A673 (cell line): ENCODE data around the gene CIAO2B. TPM values are rescaled to one million over a fixed set of nuclear protein-coding genes. Genes with fewer than 3 reads are reported as not detected.
"Not testable (repeated sequence)": the region's sequence is repeated elsewhere in the genome, so short reads cannot be mapped to it uniquely, and the experiment has no call there.

Source experiments
- BruUV-seq: library from RNA; stranded (reverse); fragments of 400-500 nt; replicated peaks from 2 replicates; lab custom pipeline; 2021; lab: Mats Ljungman, UMichigan
- CTCF ChIA-PET: fragments of 300-600 bp; sonication (Branson Sonifier 250); formaldehyde crosslinking; loops from one replicate; lab custom pipeline; 2022; ENCODE audit warnings: antibody characterized with exemption; lab: Charles Lee
- POLR2A ChIA-PET: fragments of 300-600 bp; sonication (Branson Sonifier 250); formaldehyde crosslinking; loops from one replicate; lab custom pipeline; 2022; ENCODE audit warnings: antibody characterized with exemption; ENCODE audit not compliant: low non-redundant PET; lab: Charles Lee
- DNase-seq: peaks from one replicate; pipeline ENCODE4 v3.0.0-alpha.2; 2015; ENCODE audit warnings: low spot score
- H3K27ac ChIP-seq: fragments of 200-600 bp; sonication (generic); 2 replicates; pipeline ENCODE4 v1.5.1; 2016; ENCODE audit warnings: mixed run types, low read depth, mild to moderate bottlenecking, mixed read lengths, antibody characterized with exemption, low read length; ENCODE audit not compliant: poor library complexity, severe bottlenecking
- H3K27me3 ChIP-seq: fragments of 200-600 bp; sonication (generic); replicated peaks from 2 replicates; pipeline ENCODE4 v1.6.1; 2017; ENCODE audit warnings: mixed run types, low read depth, mild to moderate bottlenecking, mixed read lengths, antibody characterized with exemption, low read length; ENCODE audit not compliant: insufficient read depth, poor library complexity
- H3K36me3 ChIP-seq: fragments of 200-600 bp; sonication (generic); 2 replicates; pipeline ENCODE4 v1.6.1; 2016; ENCODE audit warnings: mixed run types, mild to moderate bottlenecking, mixed read lengths, antibody characterized with exemption, low read length; ENCODE audit not compliant: insufficient read depth, poor library complexity, severe bottlenecking
- H3K4me1 ChIP-seq: fragments of 200-600 bp; sonication (generic); 2 replicates; pipeline ENCODE4 v1.6.1; 2017; ENCODE audit warnings: mixed run types, mild to moderate bottlenecking, mixed read lengths, antibody characterized with exemption, low read length; ENCODE audit not compliant: insufficient read depth, poor library complexity, severe bottlenecking
- H3K4me3 ChIP-seq: fragments of 200-600 bp; sonication (generic); 2 replicates; pipeline ENCODE4 v1.5.1; 2016; ENCODE audit warnings: low read depth, mixed run types, mild to moderate bottlenecking, mixed read lengths, low read length; ENCODE audit not compliant: poor library complexity, severe bottlenecking
- H3K9me3 ChIP-seq: fragments of 200-600 bp; sonication (generic); 2 replicates; pipeline ENCODE4 v1.6.1; 2016; ENCODE audit warnings: mixed run types, low read depth, mild to moderate bottlenecking, mixed read lengths, antibody characterized with exemption, low read length; ENCODE audit not compliant: poor library complexity, severe bottlenecking
- EZH2 ChIP-seq: fragments of 200-600 bp; sonication (generic); IDR thresholded peaks from 2 replicates; pipeline ENCODE4 v1.6.1; 2017; ENCODE audit warnings: borderline replicate concordance, low read depth, mild to moderate bottlenecking, mixed read lengths, antibody characterized with exemption, low read length; ENCODE audit not compliant: poor library complexity, severe bottlenecking
- intact Hi-C: fragments of 100-400 bp; cut with micrococcal nuclease; formaldehyde crosslinking; loops from one replicate; pipeline ENCODE4 v1.10.0; 2022; ENCODE audit not compliant: unreplicated experiment
- total RNA-seq: library from RNA; stranded (reverse); gene quantifications from 2 replicates; pipeline ENCODE4 v1.2.3, GENCODE V29; 2021
- TF ChIP-seq, protein P1 (sequence below): fragments of 300-800, 200-600 bp; sonication (generic); conservative IDR thresholded peaks from 2 replicates; pipeline ENCODE4 v1.5.1; 2017; ENCODE audit warnings: low read depth, mild to moderate bottlenecking, antibody characterized with exemption, low read length, moderate library complexity, mixed read lengths

The CIAO2B gene
- total RNA-seq, 1 experiment from 2014 or later: 108 TPM

DNA sequence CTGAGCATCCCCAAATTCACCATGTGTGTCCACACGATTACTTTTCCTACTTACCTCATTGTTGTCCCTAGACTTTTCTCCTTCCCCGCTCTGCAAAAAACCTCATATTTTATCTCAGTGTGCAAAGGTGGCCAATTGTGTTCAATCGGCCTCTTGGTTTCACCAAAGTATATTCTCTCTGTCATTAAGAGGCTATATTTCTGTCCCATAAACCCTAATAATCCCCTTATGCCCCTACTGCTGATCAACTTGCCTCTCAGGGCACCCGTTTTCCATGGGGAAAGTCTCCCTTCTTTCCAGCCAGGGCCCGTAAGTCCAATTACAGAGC, 12.7 kb upstream of the CIAO2B start:
- H3K4me1 ChIP-seq: no peaks in the 10 kb centered on the region
- BruUV-seq: no TSS peak
- H3K27me3 ChIP-seq: no peaks in the 10 kb centered on the region
- H3K36me3 ChIP-seq: peaks cover 14% of the 10 kb centered on the region
- H3K9me3 ChIP-seq: peaks cover 7% of the 10 kb centered on the region
- intact Hi-C loops: loop anchor here (5.0 kb wide), 1 partner anchor 50 kb away; no protein-coding TSS in a partner anchor
- TF ChIP-seq, protein P1, sequence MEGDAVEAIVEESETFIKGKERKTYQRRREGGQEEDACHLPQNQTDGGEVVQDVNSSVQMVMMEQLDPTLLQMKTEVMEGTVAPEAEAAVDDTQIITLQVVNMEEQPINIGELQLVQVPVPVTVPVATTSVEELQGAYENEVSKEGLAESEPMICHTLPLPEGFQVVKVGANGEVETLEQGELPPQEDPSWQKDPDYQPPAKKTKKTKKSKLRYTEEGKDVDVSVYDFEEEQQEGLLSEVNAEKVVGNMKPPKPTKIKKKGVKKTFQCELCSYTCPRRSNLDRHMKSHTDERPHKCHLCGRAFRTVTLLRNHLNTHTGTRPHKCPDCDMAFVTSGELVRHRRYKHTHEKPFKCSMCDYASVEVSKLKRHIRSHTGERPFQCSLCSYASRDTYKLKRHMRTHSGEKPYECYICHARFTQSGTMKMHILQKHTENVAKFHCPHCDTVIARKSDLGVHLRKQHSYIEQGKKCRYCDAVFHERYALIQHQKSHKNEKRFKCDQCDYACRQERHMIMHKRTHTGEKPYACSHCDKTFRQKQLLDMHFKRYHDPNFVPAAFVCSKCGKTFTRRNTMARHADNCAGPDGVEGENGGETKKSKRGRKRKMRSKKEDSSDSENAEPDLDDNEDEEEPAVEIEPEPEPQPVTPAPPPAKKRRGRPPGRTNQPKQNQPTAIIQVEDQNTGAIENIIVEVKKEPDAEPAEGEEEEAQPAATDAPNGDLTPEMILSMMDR: no peak
- TF ChIP-seq EZH2: no peak
- no peak for DNase-seq
- no peak overlapping the region for H3K27ac ChIP-seq
- ChIA-PET POLR2A (no interaction called here), CTCF (interaction anchor here (1.0 kb wide), 1 partner anchor 208 kb away, joined by 3 read pairs; no protein-coding TSS in a partner anchor)
- no peak overlapping the region for H3K4me3 ChIP-seq

DNA sequence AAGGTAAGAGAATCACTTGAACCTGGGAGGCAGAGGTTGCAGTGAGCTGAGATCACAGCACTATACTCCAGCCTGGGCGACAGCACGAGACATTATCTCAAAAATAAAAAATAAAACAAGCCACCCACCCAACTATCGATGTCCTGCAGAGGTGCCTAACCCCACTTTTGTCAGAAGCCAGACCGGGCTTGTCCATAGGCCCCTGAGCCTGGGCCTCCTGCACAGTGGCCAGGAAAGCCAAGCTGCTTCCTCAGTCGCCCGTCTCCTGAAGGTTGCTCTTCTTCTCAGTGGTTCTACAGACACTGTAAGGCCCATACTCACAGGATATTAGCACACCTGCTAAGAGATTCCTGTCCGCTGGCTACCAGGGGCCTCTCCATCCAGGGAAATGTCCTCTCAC, 12.3 kb upstream of the CIAO2B start:
- CTCF ChIA-PET: no interaction called here
- H3K36me3 ChIP-seq: peaks cover 18% of the 10 kb centered on the region
- intact Hi-C loops: loop anchor here (5.0 kb wide), 1 partner anchor 49 kb away; no protein-coding TSS in a partner anchor
- H3K9me3 ChIP-seq: peaks cover 6% of the 10 kb centered on the region
- no peak overlapping the region for H3K27ac ChIP-seq
- POLR2A ChIA-PET: no interaction called here
- no peak overlapping the region for H3K4me3 ChIP-seq
- DNase-seq: no peak
- no peak for TF ChIP-seq EZH2
- TF ChIP-seq, protein P1: no peak
- no peaks in the 10 kb centered on the region for H3K27me3 ChIP-seq
- BruUV-seq: no TSS peak
- no peaks in the 10 kb centered on the region for H3K4me1 ChIP-seq

- Histone ChIP-seq H3K36me3 (peaks cover 24% of the 10 kb centered on the region), H3K9me3 (no peaks in the 10 kb centered on the region), H3K4me1 (no peaks in the 10 kb centered on the region), H3K4me3 (no peak overlapping the region), H3K27me3 (no peaks in the 10 kb centered on the region), H3K27ac (no peak overlapping the region)
- ChIA-PET POLR2A (no interaction called here), CTCF (no interaction called here)
- DNase-seq: no peak
- no TSS peak for BruUV-seq
- TF ChIP-seq, protein P1: no peak
- no peak for TF ChIP-seq EZH2
- intact Hi-C loops: loop anchor here (5.0 kb wide), 1 partner anchor 49 kb away; no protein-coding TSS in a partner anchor
Observed at GRCh38 chr16:66945939-66946338, 11.7 kb upstream of the CIAO2B start.

- POLR2A ChIA-PET, H3K4me3 ChIP-seq, CTCF ChIA-PET, DNase-seq, H3K27me3 ChIP-seq, H3K27ac ChIP-seq, H3K4me1 ChIP-seq, BruUV-seq, H3K9me3 ChIP-seq: not testable (repeated sequence)
- peaks cover 33% of the 10 kb centered on the region for H3K36me3 ChIP-seq
- intact Hi-C loops: loop anchor here (5.0 kb wide), 1 partner anchor 48 kb away; no protein-coding TSS in a partner anchor
Observed at GRCh38 chr16:66944971-66945370, 10.8 kb upstream of the CIAO2B start.
